IMR-90 (cell line): ENCODE data around the gene SEMA4D.

Experiments used
- CEBPB ChIP-seq: IDR thresholded peaks from 2 replicates; pipeline ENCODE4 v1.6.1; 2012; ENCODE audit warnings: low read depth, low read length, improper control_type of control experiment
- CHD1 ChIP-seq: IDR thresholded peaks from 2 replicates; pipeline ENCODE4 v1.6.1; 2012; ENCODE audit warnings: low read depth, low read length, improper control_type of control experiment
- CTCF ChIP-seq: conservative IDR thresholded peaks from 2 replicates; pipeline ENCODE4 v1.5.1; 2012; ENCODE audit warnings: mild to moderate bottlenecking, low read depth, low read length, improper control_type of control experiment
- ELK1 ChIP-seq: fragments of 150-350 bp; IDR thresholded peaks from 2 replicates; pipeline ENCODE4 v1.6.1; 2016; ENCODE audit warnings: low read depth, mild to moderate bottlenecking, low read length, moderate library complexity, borderline replicate concordance
- MAFK ChIP-seq: IDR thresholded peaks from 2 replicates; pipeline ENCODE4 v1.6.1; 2012; ENCODE audit warnings: low read depth, low read length, improper control_type of control experiment
- MAZ ChIP-seq: IDR thresholded peaks from 2 replicates; pipeline ENCODE4 v1.6.1; 2012; ENCODE audit warnings: low read depth, mild to moderate bottlenecking, low read length, improper control_type of control experiment, moderate library complexity, borderline replicate concordance
- MXI1 ChIP-seq: IDR thresholded peaks from 2 replicates; pipeline ENCODE4 v1.6.1; 2012; ENCODE audit warnings: low read depth, mild to moderate bottlenecking, low read length, moderate library complexity, borderline replicate concordance
- NFE2L2 ChIP-seq: fragments of 150-350 bp; IDR thresholded peaks from 2 replicates; pipeline ENCODE4 v1.6.1; 2016; ENCODE audit warnings: low read depth, mild to moderate bottlenecking, low read length
- POLR2A ChIP-seq: IDR thresholded peaks from 2 replicates; pipeline ENCODE4 v1.6.1; 2012; ENCODE audit warnings: mild to moderate bottlenecking, low read depth, low read length
- RAD21 ChIP-seq: IDR thresholded peaks from 2 replicates; pipeline ENCODE4 v1.6.1; 2012; ENCODE audit warnings: low read length, improper control_type of control experiment
- RCOR1 ChIP-seq: IDR thresholded peaks from 2 replicates; pipeline ENCODE4 v1.6.1; 2012; ENCODE audit warnings: mild to moderate bottlenecking, low read length, improper control_type of control experiment; ENCODE audit not compliant: insufficient replicate concordance
- RFX5 ChIP-seq: IDR thresholded peaks from 2 replicates; pipeline ENCODE4 v1.8.0; 2012; ENCODE audit warnings: low read depth, mild to moderate bottlenecking, low read length, moderate library complexity
- SMC3 ChIP-seq: fragments of 150-350 bp; IDR thresholded peaks from 2 replicates; pipeline ENCODE4 v1.6.1; 2016; ENCODE audit warnings: low read depth, mild to moderate bottlenecking, antibody characterized with exemption, low read length, moderate library complexity
- USF2 ChIP-seq: fragments of 150-350 bp; IDR thresholded peaks from 2 replicates; pipeline ENCODE4 v1.6.1; 2017; ENCODE audit warnings: mild to moderate bottlenecking, antibody characterized with exemption, low read length, low read depth

- TF ChIP-seq SMC3 (no peak), CTCF (no peak), MXI1 (no peak), RFX5 (no peak), RCOR1 (no peak), POLR2A (no peak), USF2 (no peak), ELK1 (no peak), CEBPB (no peak), MAZ (no peak), NFE2L2 (no peak), RAD21 (no peak), MAFK (no peak), CHD1 (no peak)
Measured at GRCh38 chr9:89452561-89452960, 45.4 kb downstream of the SEMA4D start.
